Stimulated activated CD8-positive, alpha-beta memory T cell treated with anti-CD3 and anti-CD28 coated beads, Interleukin-7, amount 100 ng/mL, for 4 hours (primary cell): ENCODE data around the gene SYVN1.
"Not testable (repeated sequence)": the region's sequence is repeated elsewhere in the genome, so short reads cannot be mapped to it uniquely, and the experiment has no call there.

Experiments
- DNase-seq, 2 donors: peaks; one replicate each; pipeline ENCODE4 v3.0.0-alpha.2; 2020; ENCODE audit warnings: low read depth in 2 of 2

The SYVN1 gene

GRCh38 chr11:65127473-65128181, 6.7 kb downstream of the SYVN1 start:
- DNase-seq: no peak

- no peak for DNase-seq
Measured at GRCh38 chr11:65126624-65127274, 7.6 kb downstream of the SYVN1 start.

- DNase-seq: no peak
Measured at GRCh38 chr11:65125197-65126056, 8.9 kb downstream of the SYVN1 start.

- DNase-seq: no peak
Measured at GRCh38 chr11:65124480-65125196, 9.7 kb downstream of the SYVN1 start.

GRCh38 chr11:65121865-65122696, 12.2 kb downstream of the SYVN1 start, which contains the start of the genes FAU and MRPL49:
TSS of gene FAU (minus strand) at chr11:65122134. CDS start at chr11:65121813, 321 bp downstream.
TSS of gene MRPL49 (plus strand) at chr11:65122321. CDS start at chr11:65122347, 26 bp downstream.
- peak; percentile 97 to 99 for DNase-seq

- no peak for DNase-seq
Measured at GRCh38 chr11:65121447-65121864, 12.9 kb downstream of the SYVN1 start.

- no peak for DNase-seq
Measured at GRCh38 chr11:65120831-65121230, 13.5 kb downstream of the SYVN1 start.

GRCh38 chr11:65119670-65119995, 14.7 kb downstream of the SYVN1 start:
- no peak for DNase-seq

GRCh38 chr11:65118891-65119669, 15.2 kb downstream of the SYVN1 start:
- DNase-seq: not testable (repeated sequence)

GRCh38 chr11:65118097-65118837, 16.1 kb downstream of the SYVN1 start:
- DNase-seq: no peak

- DNase-seq: peak; percentile 100
Measured at GRCh38 chr11:65117206-65118096, 16.9 kb downstream of the SYVN1 start, which contains the start of gene ZNHIT2. TSS of gene ZNHIT2 (minus strand) at chr11:65117701. CDS start at chr11:65117653, 48 bp downstream.

GRCh38 chr11:65116370-65117205, 17.7 kb downstream of the SYVN1 start:
- DNase-seq: peak; percentile 53 to 64

GRCh38 chr11:65115361-65116082, 18.8 kb downstream of the SYVN1 start:
- DNase-seq: no peak

GRCh38 chr11:65114538-65115171, 19.7 kb downstream of the SYVN1 start:
- DNase-seq: no peak

- no peak for DNase-seq
Measured at GRCh38 chr11:65113839-65114238, 20.5 kb downstream of the SYVN1 start.

GRCh38 chr11:65113361-65113756, 21.0 kb downstream of the SYVN1 start:
- DNase-seq: no peak
